HCT116 (cell line): ENCODE data around the gene BCHE.

ENCODE experiments used
- EZH2 ChIP-seq: fragments of 200-600 bp; sonication (generic); IDR thresholded peaks from 2 replicates; pipeline ENCODE4 v1.6.1; 2017; ENCODE audit warnings: antibody characterized with exemption, mixed run types
- JUND ChIP-seq: IDR thresholded peaks from 2 replicates; pipeline ENCODE4 v1.6.1; 2012
- POLR2A ChIP-seq: IDR thresholded peaks from 2 replicates; pipeline ENCODE4 v1.7.0; 2011; ENCODE audit warnings: borderline replicate concordance; ENCODE audit not compliant: insufficient read depth, insufficient read length; ENCODE audit errors: extremely low read depth
- POLR2AphosphoS5 ChIP-seq: IDR thresholded peaks from 2 replicates; pipeline ENCODE4 v1.6.1; 2011; ENCODE audit warnings: mild to moderate bottlenecking, low read depth, low read length, moderate library complexity
- TCF7L2 ChIP-seq: IDR thresholded peaks from 2 replicates; pipeline ENCODE4 v1.7.0; 2011; ENCODE audit warnings: borderline replicate concordance, inconsistent platforms; ENCODE audit not compliant: insufficient read depth, insufficient read length; ENCODE audit errors: extremely low read depth
- YY1 ChIP-seq: IDR thresholded peaks from 2 replicates; pipeline ENCODE4 v1.6.1; 2011; ENCODE audit warnings: low read length, low read depth, moderate library complexity, mild to moderate bottlenecking; ENCODE audit not compliant: insufficient replicate concordance; ENCODE audit errors: extremely low read depth
- ZNF274 ChIP-seq: fragments of 200-500 bp; sonication (Bioruptor generic); IDR thresholded peaks from 2 replicates; pipeline ENCODE4 v1.6.1; 2014; ENCODE audit warnings: mild to moderate bottlenecking, low read depth, low read length, inconsistent platforms
- TF ChIP-seq, protein P1 (sequence below), 3 experiments: fragments of 200-600 bp in 1 of 3; sonication (generic) in 1 of 3; IDR thresholded peaks in 2 of 3; conservative IDR thresholded peaks in 1 of 3; 2 replicates each; pipeline ENCODE4 v1.5.1; 2012 to 2017; ENCODE audit warnings: low read depth in 2 of 3, low read length in 2 of 3, antibody characterized with exemption in 1 of 3, borderline replicate concordance in 1 of 3, control low read depth in 1 of 3, mild to moderate bottlenecking in 1 of 3, mixed read lengths in 1 of 3, mixed run types in 1 of 3, moderate library complexity in 1 of 3; ENCODE audit not compliant: insufficient read depth in 1 of 3
- TF ChIP-seq, protein P2 (sequence below): IDR thresholded peaks from 2 replicates; pipeline ENCODE4 v1.6.1; 2011; ENCODE audit warnings: mild to moderate bottlenecking, low read length, moderate library complexity; ENCODE audit not compliant: insufficient replicate concordance; ENCODE audit errors: extremely low read depth

- TF ChIP-seq, protein P1, sequence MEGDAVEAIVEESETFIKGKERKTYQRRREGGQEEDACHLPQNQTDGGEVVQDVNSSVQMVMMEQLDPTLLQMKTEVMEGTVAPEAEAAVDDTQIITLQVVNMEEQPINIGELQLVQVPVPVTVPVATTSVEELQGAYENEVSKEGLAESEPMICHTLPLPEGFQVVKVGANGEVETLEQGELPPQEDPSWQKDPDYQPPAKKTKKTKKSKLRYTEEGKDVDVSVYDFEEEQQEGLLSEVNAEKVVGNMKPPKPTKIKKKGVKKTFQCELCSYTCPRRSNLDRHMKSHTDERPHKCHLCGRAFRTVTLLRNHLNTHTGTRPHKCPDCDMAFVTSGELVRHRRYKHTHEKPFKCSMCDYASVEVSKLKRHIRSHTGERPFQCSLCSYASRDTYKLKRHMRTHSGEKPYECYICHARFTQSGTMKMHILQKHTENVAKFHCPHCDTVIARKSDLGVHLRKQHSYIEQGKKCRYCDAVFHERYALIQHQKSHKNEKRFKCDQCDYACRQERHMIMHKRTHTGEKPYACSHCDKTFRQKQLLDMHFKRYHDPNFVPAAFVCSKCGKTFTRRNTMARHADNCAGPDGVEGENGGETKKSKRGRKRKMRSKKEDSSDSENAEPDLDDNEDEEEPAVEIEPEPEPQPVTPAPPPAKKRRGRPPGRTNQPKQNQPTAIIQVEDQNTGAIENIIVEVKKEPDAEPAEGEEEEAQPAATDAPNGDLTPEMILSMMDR (IDR thresholded peaks at IDR 0.05 in 2 of 3, conservative IDR thresholded peaks at IDR 0.05 in 1 of 3; ENCODE audit: borderline replicate concordance in 1 of 3, insufficient read depth in 1 of 3, low read depth in 2 of 3, low read length in 2 of 3) = no peak
- TF ChIP-seq YY1 = no peak
- TF ChIP-seq POLR2A = no peak
- TF ChIP-seq, protein P2, sequence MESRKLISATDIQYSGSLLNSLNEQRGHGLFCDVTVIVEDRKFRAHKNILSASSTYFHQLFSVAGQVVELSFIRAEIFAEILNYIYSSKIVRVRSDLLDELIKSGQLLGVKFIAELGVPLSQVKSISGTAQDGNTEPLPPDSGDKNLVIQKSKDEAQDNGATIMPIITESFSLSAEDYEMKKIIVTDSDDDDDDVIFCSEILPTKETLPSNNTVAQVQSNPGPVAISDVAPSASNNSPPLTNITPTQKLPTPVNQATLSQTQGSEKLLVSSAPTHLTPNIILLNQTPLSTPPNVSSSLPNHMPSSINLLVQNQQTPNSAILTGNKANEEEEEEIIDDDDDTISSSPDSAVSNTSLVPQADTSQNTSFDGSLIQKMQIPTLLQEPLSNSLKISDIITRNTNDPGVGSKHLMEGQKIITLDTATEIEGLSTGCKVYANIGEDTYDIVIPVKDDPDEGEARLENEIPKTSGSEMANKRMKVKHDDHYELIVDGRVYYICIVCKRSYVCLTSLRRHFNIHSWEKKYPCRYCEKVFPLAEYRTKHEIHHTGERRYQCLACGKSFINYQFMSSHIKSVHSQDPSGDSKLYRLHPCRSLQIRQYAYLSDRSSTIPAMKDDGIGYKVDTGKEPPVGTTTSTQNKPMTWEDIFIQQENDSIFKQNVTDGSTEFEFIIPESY = no peak
- no peak for TF ChIP-seq JUND
- TF ChIP-seq ZNF274 = no peak
- no peak for TF ChIP-seq POLR2AphosphoS5
- TF ChIP-seq TCF7L2 = no peak
- no peak for TF ChIP-seq EZH2
These were observed 18.4 kb upstream of the BCHE start for GRCh38 chr3:165855581-165855980.
